Skeletal muscle satellite cell (primary cell): ENCODE measurements around the gene TBCD. TPM values are rescaled to one million over a fixed set of nuclear protein-coding genes. Genes with fewer than 3 reads are reported as not detected.

ENCODE experiments used
- H3K27me3 ChIP-seq: 2 replicates; pipeline ENCODE4 v1.7.0; 2013; ENCODE audit warnings: low read length; ENCODE audit not compliant: control insufficient read depth, insufficient read depth
- H3K36me3 ChIP-seq: 2 replicates; pipeline ENCODE4 v1.7.0; 2013; ENCODE audit warnings: mild to moderate bottlenecking, control low read depth, low read length; ENCODE audit not compliant: insufficient read depth
- H3K4me1 ChIP-seq: 2 replicates; pipeline ENCODE4 v1.7.0; 2013; ENCODE audit warnings: low read length; ENCODE audit not compliant: control insufficient read depth, insufficient read depth
- H3K4me2 ChIP-seq: 2 replicates; pipeline ENCODE4 v1.7.0; 2013; ENCODE audit warnings: mild to moderate bottlenecking, low read length
- H3K4me3 ChIP-seq: 2 replicates; pipeline ENCODE4 v1.7.0; 2013; ENCODE audit warnings: low read length
- H3K9ac ChIP-seq: 2 replicates; pipeline ENCODE4 v1.7.0; 2013; ENCODE audit warnings: mild to moderate bottlenecking, low read depth, low read length, moderate library complexity
- H3K9me3 ChIP-seq: replicated peaks from 2 replicates; pipeline ENCODE4 v1.7.0; 2013; ENCODE audit warnings: mild to moderate bottlenecking, control low read depth, low read length
- total RNA-seq: library from RNA; depleted of rRNA; stranded (reverse); fragments of >200 nt; gene quantifications from 2 replicates; pipeline ENCODE4 v1.2.3, GENCODE V29; 2012; rRNA removed

The TBCD gene
- total RNA-seq = 33.7 and 34.3 TPM in 2 replicates

DNA sequence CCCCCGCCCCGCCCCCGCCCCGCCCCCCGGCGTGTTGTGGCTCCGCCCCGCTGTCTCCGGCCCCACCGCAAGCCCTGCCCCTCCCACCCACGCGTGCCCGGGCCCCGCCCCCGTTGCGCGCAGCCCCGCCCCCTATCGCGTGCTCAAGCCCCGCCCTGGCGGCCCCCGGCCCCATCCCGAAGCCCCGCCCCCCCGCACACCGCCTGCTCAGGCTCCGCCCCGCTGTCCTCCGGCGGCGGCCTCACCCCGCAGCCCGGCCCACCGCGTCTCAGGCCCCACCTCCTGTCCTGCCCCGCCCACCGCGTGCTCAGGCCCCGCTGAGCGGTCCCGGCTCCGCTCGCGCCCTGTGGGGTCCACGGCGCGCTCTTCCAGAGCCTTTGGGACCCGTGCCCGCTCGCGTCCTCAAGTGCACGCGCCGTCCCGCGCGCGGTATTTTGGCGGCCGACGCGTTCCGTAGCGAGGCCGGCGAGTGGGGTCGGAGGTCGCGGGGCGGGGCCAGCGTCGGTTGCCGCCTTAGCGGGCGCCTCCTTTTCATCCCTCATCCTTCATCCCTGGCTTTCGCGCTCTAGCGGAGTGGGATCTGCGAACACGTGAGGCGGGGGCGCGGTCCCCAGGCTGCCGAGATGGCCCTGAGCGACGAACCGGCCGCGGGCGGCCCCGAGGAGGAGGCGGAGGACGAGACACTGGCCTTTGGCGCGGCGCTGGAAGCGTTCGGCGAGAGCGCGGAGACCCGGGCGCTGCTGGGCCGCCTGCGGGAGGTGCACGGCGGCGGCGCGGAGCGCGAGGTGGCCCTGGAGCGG is at the start of gene TBCD:
Gene TBCD (plus strand): TSS at position 495 of the 800 bp plus-strand sequence. CDS start 129 bp downstream, at position 624.
- Histone ChIP-seq H3K9ac (peak within 1 kb of the TSS; percentile 90), H3K4me3 (peak within 1 kb of the TSS; percentile 100), H3K9me3 (no peaks in the 10 kb centered on the region), H3K4me1 (peaks cover 9% of the 10 kb centered on the region), H3K36me3 (no peaks in the 10 kb centered on the region), H3K27me3 (no peaks in the 10 kb centered on the region), H3K4me2 (peak within 1 kb of the TSS; percentile 100)

DNA sequence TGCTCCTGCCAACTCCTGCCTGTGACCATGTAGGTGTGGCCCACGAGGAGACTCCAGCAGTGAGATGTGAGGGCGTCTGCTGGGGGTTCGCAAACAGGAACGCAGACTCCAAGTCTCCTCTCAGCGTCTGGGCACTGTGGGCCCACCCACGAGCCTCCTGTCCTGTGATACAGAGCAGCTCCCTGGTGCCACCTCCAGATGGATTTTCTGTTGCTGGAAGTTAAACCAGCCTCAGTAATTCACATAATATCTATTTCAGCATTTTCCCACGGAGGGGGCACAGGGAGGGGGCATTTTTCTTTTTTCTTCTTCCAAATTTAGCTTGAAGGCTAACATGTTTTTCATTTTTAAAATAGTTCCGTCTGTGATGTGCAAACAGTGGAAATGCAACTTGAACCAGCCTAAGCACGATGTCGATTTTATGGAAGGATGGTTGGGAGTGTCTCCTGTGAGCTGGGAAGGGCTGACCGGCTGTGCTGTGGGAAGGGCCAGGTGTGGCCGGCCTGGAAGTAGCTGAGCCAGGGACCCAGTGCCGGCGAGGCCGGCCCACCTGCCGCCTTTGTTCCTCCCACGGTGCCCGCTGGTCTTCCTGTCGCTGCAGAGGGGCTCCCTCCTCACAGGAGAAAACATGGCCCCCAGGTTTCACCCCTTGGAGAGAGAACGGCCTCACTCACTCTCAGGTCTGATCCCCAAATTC is 49.5 kb upstream of the TBCD start:
- Histone ChIP-seq H3K9ac (no peak overlapping the region), H3K9me3 (no peaks in the 10 kb centered on the region), H3K4me2 (no peak overlapping the region), H3K4me1 (peaks cover 10% of the 10 kb centered on the region), H3K36me3 (no peaks in the 10 kb centered on the region), H3K4me3 (no peak overlapping the region), H3K27me3 (no peaks in the 10 kb centered on the region)

DNA sequence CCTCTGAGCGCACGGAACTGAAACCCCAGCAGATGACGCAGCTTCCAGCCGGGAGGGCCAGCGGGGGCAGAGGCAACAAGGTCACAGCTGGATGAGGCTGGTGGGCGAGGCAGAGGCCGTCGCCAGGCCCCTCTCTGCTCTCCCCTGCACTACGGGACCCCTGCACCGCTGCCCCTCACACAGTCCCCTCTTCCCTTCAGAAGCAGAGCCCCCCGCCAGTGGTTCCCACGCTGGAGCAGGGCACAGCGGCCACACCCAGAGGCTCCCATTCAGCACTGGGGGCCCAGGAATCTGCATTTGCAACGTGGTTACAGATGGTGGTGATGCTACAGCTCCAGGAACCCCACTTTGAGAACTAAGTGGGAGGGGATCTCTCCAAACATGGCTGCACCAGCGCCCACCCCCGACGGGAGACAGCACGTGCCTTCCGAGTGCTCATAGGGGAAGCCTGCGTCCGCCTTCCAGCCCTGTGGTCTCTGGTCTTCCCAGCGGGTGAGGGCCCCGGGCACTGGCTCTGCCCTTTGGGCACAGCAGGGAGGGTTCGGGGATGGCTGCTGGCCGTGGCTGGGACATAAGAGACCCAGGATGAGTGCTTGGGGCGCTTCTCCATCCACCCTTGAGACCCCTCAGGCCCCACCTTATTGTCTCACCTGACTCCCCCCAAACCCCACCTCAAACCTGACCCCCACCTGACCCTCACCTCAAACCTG is 48.7 kb upstream of the TBCD start:
- H3K9ac ChIP-seq = no peak overlapping the region
- H3K9me3 ChIP-seq = no peaks in the 10 kb centered on the region
- H3K27me3 ChIP-seq = no peaks in the 10 kb centered on the region
- no peak overlapping the region for H3K4me2 ChIP-seq
- H3K4me3 ChIP-seq = no peak overlapping the region
- no peaks in the 10 kb centered on the region for H3K36me3 ChIP-seq
- peaks cover 11% of the 10 kb centered on the region for H3K4me1 ChIP-seq

DNA sequence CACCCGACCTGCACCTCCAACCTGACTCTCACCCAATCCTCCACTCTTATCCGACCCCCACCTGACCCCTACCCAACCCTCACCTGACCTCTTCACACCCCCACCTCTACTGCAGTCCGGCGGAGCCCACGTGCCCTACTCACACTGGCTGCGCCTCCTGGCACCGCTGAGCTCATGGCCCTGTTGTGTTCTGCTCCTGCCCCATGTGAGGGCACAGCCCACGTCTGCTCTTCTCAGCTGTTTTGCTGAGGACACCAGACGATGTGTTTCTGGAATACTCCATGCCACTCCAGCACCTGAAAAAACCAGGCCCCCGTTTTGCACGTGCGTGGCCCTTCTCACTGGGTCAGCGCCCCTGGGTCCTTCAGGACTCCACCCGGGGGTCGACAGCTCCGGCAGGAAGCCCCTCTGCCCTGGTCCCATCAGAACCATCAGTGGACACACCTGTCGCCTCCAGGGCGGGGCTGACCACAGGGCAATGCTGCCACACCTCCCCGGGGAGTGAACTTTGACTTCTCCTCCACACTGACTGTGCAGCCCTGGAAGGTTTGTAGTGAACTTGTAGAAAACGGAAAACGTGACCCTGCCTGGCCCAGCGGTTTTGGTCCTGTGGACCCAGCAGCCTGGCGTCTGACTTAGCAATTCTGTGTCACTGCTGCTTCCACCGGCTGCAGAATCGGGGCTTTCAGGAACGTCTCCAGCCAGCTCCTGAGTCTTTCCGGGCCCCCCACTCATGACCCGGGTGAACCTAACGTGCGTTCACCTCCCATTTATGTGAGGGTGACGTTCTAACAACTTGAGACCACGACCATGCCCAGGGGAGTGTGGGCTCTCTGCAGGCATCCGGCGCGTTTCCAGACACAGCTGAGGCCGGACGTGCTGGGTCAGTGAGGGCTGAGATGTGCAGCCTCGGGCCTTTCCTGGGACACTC is 47.7 kb upstream of the TBCD start:
- H3K9me3 ChIP-seq = no peaks in the 10 kb centered on the region
- H3K4me1 ChIP-seq = peaks cover 8% of the 10 kb centered on the region
- no peaks in the 10 kb centered on the region for H3K36me3 ChIP-seq
- no peak overlapping the region for H3K4me3 ChIP-seq
- no peak overlapping the region for H3K4me2 ChIP-seq
- no peaks in the 10 kb centered on the region for H3K27me3 ChIP-seq
- no peak overlapping the region for H3K9ac ChIP-seq

DNA sequence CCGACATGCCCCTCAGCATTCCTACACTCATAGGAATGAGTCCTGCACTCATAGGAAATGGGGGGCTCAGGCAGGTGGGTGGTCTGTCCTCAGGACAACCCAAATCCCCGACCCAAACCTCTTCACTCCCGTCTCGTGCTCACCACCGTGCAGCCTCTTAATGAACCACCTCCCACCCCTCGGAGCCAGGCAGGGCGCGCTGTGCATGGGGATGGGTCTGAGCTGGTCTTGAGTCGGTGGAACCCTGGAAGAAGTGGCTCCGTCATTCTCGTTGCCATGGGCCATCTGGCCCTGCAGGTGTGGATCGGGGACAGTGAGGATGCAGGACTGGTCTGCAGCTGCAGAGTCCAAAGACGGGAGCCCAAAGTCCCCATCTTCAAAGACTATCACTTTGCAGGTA is 47.0 kb upstream of the TBCD start:
- Histone ChIP-seq H3K9ac (no peak overlapping the region), H3K4me1 (peaks cover 5% of the 10 kb centered on the region), H3K36me3 (no peaks in the 10 kb centered on the region), H3K27me3 (no peaks in the 10 kb centered on the region), H3K4me3 (no peak overlapping the region), H3K9me3 (no peaks in the 10 kb centered on the region), H3K4me2 (no peak overlapping the region)

DNA sequence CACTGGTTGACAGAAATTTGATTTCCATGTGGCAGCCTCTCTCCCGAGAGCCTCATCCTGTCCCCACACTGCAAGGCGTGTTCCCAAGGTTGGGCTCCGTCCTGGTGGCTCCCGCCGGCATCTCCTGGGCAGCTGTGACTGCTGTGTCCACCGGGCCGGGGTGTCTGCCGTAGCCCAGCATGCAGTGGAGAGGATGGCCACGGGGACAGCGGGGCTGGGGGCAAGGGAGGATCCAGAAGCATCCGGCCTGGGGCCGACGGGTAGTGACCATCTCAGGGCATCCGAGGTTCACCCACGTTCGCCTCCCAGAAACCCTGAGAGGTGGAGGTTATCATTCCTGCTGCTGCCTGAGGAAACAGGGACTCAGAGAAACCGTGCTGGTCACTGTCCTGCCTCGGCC is 46.1 kb upstream of the TBCD start:
- H3K36me3 ChIP-seq = no peaks in the 10 kb centered on the region
- no peak overlapping the region for H3K4me2 ChIP-seq
- no peak overlapping the region for H3K9ac ChIP-seq
- H3K9me3 ChIP-seq = no peaks in the 10 kb centered on the region
- peaks cover 5% of the 10 kb centered on the region for H3K4me1 ChIP-seq
- peaks cover 7% of the 10 kb centered on the region for H3K27me3 ChIP-seq
- no peak overlapping the region for H3K4me3 ChIP-seq

DNA sequence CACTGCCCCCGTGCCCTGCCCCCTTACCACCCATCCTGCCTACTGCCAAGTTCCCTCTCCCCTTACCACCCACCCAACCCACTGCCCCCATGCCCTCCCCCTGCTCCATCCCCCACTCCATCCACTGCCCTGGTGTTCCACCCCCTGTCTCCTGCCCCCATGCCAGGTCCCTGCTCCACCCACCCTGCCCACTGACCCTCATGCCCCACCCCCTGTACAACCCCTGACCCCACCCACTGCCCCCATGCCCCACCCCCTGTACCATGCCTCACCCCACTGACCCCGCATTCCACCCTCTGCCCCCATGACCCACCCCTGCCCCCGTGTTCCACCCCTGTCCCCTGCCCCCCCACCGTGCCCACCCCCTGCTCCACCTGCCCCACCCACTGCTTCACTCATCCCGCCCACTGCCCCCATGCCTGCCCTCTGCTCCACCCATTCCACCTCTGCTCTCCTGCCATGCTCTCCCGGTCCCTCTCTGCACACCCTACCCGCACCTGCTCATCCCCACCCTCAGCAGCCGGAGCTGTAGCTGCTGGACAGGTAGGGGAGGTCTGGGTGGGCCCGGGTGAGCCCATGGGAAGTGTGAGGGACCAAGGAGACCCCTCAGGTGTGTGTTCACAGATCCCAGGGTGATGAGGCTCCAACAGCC is 42.7 kb upstream of the TBCD start:
- Histone ChIP-seq H3K4me1 (peaks cover 5% of the 10 kb centered on the region), H3K4me3 (no peak overlapping the region), H3K27me3 (peaks cover 9% of the 10 kb centered on the region), H3K36me3 (no peaks in the 10 kb centered on the region), H3K9ac (no peak overlapping the region), H3K4me2 (no peak overlapping the region), H3K9me3 (no peaks in the 10 kb centered on the region)

DNA sequence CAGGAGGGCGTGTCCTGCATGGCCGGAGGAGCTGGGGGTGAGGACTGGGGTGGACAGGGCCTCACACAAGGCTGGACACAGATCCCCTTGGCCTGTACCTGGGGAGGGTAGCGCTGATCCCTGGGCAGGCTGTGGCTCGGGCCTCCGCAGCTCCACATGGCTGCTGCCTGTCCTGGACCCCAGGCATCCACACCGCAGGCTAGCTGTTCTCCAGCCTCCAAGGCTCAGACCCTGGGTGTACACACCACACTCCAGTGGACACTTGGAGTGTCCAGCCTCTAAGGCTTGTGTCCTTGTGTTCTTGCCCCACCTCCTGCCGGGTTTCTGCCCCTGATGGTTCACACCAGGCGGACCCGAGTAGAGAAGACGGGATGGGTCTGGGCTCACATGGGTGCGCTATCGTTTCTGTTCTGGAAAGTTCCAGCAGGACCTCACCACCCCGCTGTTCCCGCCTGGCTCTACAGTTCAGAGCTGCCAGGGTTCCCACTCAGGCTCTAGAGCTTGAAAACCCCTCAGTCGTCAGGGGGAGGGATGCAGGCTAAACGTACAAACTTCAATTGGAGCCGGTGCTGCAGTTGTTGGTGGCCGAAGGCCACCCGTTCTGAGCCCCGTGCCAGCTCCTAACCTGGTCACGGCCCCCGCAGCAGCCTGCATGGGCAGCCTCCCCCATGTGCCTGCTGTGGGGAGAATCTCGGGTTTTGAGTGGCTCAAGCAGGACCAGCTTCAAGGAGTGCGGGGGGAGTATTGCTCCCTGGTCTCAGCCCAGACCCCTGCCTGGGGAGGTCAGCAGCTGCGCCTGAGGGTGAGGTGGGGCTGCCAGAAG is 42.0 kb upstream of the TBCD start:
- H3K36me3 ChIP-seq = no peaks in the 10 kb centered on the region
- H3K4me3 ChIP-seq = no peak overlapping the region
- no peak overlapping the region for H3K9ac ChIP-seq
- peaks cover 5% of the 10 kb centered on the region for H3K4me1 ChIP-seq
- no peaks in the 10 kb centered on the region for H3K9me3 ChIP-seq
- H3K4me2 ChIP-seq = no peak overlapping the region
- H3K27me3 ChIP-seq = peaks cover 9% of the 10 kb centered on the region

DNA sequence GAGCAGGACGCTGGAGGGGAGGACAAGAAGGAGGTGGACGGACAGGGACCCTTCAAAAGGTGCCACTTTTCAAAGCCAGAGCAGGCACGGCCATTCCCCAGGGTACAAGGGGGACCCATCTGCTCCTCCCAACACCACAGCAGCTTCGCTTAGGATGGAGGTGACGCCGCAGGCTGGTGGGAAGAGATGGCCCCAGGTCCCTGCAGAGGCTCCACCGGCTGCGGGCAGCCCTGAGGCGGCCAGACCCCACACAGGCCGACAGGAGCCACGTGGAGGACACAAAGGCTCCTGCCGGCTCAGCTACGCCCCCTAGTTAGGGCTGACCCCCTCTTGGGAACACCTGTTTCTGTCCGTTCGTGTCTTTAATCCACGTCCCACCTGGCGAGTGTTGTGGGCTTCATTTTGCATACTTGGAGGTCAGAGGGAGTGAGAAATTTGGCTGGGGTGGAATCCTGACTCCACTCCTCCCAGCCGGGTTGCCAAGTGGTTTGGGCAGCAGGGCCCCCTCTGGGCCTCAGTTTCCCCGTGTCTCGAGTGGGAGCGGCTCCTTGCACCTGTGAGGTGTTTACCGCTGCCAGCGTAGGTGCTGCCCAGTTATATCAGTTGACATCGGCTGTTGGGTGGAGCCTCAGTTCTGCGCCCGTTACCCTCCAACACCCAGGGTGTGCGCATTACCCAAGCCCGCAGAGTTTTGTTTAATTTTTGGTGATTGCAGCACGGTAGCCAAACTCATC is 41.2 kb upstream of the TBCD start:
- peaks cover 5% of the 10 kb centered on the region for H3K4me1 ChIP-seq
- no peak overlapping the region for H3K9ac ChIP-seq
- no peak overlapping the region for H3K4me2 ChIP-seq
- H3K9me3 ChIP-seq = no peaks in the 10 kb centered on the region
- H3K36me3 ChIP-seq = no peaks in the 10 kb centered on the region
- peaks cover 9% of the 10 kb centered on the region for H3K27me3 ChIP-seq
- H3K4me3 ChIP-seq = no peak overlapping the region
